Measurements from ENCODE around the gene OBSL1. TPM values are rescaled to one million over a fixed set of nuclear protein-coding genes. Genes with fewer than 3 reads are reported as not detected.

Gene OBSL1
- total RNA-seq, 4 donors from 2014 or later: 51.9 to 123 (median 99.2) TPM

DNA sequence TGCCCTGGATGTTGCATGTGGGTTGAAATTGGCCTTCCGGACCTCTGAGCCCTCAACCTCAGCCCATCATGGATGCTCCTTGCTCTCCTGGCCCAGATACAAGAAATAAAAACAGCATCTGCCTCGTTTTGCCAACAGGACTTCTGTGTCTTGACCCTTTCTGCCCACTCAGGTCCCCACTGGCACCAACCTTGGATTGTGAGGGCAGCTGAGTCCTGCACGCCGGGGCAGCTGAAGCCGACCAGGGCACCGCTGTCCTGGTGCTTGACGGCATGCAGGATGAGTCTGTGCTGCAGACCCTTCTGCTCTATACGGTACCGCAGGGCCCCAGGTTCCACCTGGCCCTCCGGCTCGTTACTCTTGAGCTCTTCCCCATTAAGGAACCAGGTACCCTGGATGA lies 4.7 kb downstream of the OBSL1 start:
- H3K4me3 ChIP-seq: no peak overlapping the region
- intact Hi-C loops (cut with DNase I): no loop called here
- peaks cover 0 to 63% (median 44%) of the 10 kb centered on the region in 4 donors for H3K36me3 ChIP-seq
- no peaks in the 10 kb centered on the region for H3K9me3 ChIP-seq
- no peak for DNase-seq (ENCODE audit: extremely low spot score)
- H3K27me3 ChIP-seq: no peaks in the 10 kb centered on the region
- 94% methylated on average over 11 of the region's 11 CpGs for WGBS
- H3K27ac ChIP-seq (replicated peaks in 1 of 4): no peak overlapping the region
- TF ChIP-seq, protein P1, sequence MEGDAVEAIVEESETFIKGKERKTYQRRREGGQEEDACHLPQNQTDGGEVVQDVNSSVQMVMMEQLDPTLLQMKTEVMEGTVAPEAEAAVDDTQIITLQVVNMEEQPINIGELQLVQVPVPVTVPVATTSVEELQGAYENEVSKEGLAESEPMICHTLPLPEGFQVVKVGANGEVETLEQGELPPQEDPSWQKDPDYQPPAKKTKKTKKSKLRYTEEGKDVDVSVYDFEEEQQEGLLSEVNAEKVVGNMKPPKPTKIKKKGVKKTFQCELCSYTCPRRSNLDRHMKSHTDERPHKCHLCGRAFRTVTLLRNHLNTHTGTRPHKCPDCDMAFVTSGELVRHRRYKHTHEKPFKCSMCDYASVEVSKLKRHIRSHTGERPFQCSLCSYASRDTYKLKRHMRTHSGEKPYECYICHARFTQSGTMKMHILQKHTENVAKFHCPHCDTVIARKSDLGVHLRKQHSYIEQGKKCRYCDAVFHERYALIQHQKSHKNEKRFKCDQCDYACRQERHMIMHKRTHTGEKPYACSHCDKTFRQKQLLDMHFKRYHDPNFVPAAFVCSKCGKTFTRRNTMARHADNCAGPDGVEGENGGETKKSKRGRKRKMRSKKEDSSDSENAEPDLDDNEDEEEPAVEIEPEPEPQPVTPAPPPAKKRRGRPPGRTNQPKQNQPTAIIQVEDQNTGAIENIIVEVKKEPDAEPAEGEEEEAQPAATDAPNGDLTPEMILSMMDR (IDR thresholded peaks at IDR 0.05): no peak
- TF ChIP-seq EP300 (IDR thresholded peaks at IDR 0.05) (no peak), POLR2AphosphoS5 (IDR thresholded peaks at IDR 0.05) (no peak), POLR2A (IDR thresholded peaks at IDR 0.05; ENCODE audit: low read depth) (no peak)
- H3K4me1 ChIP-seq: peaks cover 7 to 14% (median 11%) of the 10 kb centered on the region in 4 donors

DNA sequence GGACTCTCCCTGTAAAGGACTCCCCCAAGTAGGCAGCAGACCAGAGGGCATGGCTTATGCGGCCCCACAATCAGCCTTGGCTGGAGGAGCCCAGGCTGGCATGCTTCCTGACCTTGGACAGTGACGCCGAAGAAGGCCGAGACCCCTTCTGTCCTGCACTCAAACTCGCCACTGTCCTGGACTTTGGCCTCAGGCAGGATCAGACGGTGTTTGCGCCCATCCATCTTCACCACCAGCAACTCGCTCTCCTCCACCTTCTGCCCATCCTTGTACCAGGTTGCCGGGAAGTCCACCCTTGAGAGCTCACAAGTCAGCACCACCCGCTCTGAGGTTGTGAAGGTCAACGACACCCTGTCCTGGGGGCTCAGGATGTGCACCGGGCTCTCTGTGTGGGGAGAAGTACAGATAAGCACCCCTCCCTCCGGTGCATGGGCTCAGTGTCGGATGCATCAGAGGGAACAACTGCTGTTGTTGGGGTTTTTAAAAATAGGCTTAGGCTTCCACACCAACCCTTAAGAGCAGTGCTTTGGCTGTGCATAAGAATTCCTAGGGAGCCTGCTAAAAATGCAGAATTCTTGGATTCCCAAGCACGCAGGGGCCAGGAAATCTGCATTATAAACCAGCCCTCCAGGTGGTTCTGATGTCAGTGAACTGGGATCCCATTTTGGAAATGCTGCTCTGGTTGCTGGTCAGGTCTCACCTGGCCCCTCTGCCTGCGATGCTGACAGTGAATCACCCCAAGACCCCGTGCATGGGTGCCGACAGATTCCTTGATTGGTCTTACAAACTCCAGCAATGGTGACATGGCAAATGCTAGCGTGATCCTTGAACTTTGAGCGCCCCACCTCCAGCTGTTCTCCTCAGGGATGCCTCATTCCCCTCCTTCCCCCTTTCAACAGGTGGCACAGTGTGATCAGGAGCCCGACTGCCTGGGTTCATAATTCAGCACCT lies 5.9 kb downstream of the OBSL1 start:
- DNase-seq (ENCODE audit: extremely low spot score): no peak
- H3K27me3 ChIP-seq: no peaks in the 10 kb centered on the region
- peaks cover 0 to 66% (median 48%) of the 10 kb centered on the region in 4 donors for H3K36me3 ChIP-seq
- H3K4me1 ChIP-seq: peaks cover 7 to 12% (median 10%) of the 10 kb centered on the region in 4 donors
- H3K4me3 ChIP-seq: no peak overlapping the region
- 90% methylated on average over 17 of the region's 21 CpGs for WGBS
- TF ChIP-seq POLR2A (IDR thresholded peaks at IDR 0.05; ENCODE audit: low read depth) (no peak), POLR2AphosphoS5 (IDR thresholded peaks at IDR 0.05) (no peak), EP300 (IDR thresholded peaks at IDR 0.05) (no peak)
- TF ChIP-seq, protein P1 (IDR thresholded peaks at IDR 0.05): no peak
- no peaks in the 10 kb centered on the region for H3K9me3 ChIP-seq
- no peak overlapping the region for H3K27ac ChIP-seq (replicated peaks in 1 of 4)
- intact Hi-C loops (cut with DNase I): no loop called here

DNA sequence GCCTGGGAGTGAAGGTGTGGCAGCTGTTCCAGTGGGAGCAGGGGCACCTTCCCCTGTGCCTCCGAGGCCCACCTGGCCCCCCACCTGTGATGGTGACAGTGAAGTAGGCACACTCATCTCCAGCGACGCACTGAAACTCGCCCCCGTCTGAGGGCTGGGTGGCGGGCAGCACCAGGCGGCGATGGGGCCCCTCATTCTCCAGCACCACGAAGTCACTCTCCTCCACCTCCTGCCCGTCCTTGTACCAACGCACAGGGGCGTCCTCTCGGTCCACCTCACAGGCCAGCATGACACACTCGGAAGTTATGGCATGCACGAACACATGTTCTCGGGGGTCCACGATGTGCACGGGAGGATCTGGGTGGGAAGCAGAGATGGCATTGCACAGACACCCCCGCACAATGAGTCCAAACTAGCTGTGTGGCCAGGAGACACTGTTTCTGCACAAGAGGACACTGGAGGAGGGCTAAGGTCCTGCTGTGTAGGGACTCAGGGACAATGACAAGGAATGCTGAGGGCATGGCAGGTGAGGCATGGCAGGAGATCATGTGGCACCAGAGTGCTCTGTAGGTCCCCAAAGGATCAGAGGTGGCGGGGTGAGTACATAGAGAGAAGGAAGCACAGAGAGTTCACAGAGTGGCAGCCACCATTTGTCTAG lies 7.9 kb downstream of the OBSL1 start:
- Histone ChIP-seq H3K9me3 (no peaks in the 10 kb centered on the region), H3K36me3 (peaks cover 0 to 76% (median 52%) of the 10 kb centered on the region in 4 donors)
- WGBS: 87% methylated on average over 19 of the region's 20 CpGs

DNA sequence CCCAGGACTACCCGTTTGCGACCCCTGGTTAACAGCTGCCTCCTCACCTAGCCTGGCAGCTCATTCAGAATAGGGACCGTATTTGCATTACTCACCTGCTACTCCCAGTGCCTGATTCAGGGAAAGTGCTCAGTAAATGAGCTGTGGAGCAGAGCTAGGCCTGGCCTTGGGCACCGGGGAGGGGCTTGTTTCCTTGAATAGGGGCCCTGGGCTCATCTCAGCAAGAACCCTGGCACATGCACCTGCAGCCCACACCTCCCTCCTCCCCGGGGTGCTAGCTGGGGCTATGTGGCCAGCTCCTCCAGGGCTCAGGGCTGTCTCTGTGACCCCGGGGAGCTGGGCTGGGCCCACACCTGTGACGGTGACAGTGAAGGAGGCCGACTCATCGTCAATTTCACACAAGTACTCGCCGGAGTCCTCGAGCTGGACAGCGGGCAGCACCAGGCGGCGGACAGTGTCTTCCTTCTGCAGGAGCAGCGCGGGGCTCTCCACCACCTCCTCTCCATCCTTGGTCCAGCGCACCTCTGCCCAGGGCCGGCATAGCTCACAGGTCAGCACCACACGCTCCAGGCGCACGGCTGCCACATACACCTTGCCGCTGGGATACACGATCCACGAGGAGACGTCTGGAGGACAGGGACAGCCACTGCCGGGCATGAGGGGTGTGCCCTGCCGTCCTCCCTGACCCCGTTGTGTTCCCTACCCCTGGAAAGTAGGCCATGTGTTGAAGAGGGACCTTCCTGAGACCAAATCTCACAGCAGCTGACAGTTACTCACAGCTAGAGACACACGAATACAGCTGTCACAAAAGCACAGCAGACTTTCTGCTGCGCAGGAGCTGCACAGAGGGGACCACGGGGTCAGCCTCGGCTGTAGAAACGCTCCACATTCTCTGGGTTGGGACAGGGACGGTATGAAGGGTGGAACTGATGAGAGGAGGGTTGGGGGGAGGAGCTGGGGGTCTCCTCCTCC lies 9.0 kb downstream of the OBSL1 start:
- intact Hi-C loops (cut with DNase I): loop anchor here (5.0 kb wide), 1 partner anchor 35 kb away; the partner anchor contains the start of gene STK11IP
- Histone ChIP-seq H3K4me1 (peaks cover 3 to 18% (median 16%) of the 10 kb centered on the region in 4 donors), H3K27me3 (no peaks in the 10 kb centered on the region), H3K27ac (replicated peaks in 1 of 4) (no peak overlapping the region), H3K36me3 (peaks cover 0 to 78% (median 54%) of the 10 kb centered on the region in 4 donors), H3K9me3 (no peaks in the 10 kb centered on the region), H3K4me3 (no peak overlapping the region)
- no peak for DNase-seq (ENCODE audit: extremely low spot score)
- no peak for TF ChIP-seq POLR2A (IDR thresholded peaks at IDR 0.05; ENCODE audit: low read depth)
- TF ChIP-seq EP300 (IDR thresholded peaks at IDR 0.05): no peak
- TF ChIP-seq POLR2AphosphoS5 (IDR thresholded peaks at IDR 0.05): no peak
- TF ChIP-seq, protein P1 (IDR thresholded peaks at IDR 0.05): no peak
- 81% methylated on average over 26 of the region's 35 CpGs for WGBS

More for the DNA sequence above, 7.9 kb downstream of the OBSL1 start:
- H3K4me1 ChIP-seq: peaks cover 3 to 18% (median 16%) of the 10 kb centered on the region in 4 donors
- DNase-seq (ENCODE audit: extremely low spot score): no peak
- intact Hi-C loops (cut with DNase I): loop anchor here (5.0 kb wide), 1 partner anchor 34 kb away; the partner anchor contains the start of gene STK11IP
- H3K27me3 ChIP-seq: no peaks in the 10 kb centered on the region
- no peak for TF ChIP-seq POLR2A (IDR thresholded peaks at IDR 0.05; ENCODE audit: low read depth)
- no peak overlapping the region for H3K27ac ChIP-seq (replicated peaks in 1 of 4)
- no peak overlapping the region for H3K4me3 ChIP-seq
